Measurements from ENCODE around the gene BPTF. TPM values are rescaled to one million over a fixed set of nuclear protein-coding genes. Genes with fewer than 3 reads are reported as not detected.

BPTF gene
- total and polyA plus RNA-seq, 2 of the 8 experiments (the other 6 are each of a cell fraction or from before 2014, with no cell fraction given), result 107 to 228 TPM

DNA sequence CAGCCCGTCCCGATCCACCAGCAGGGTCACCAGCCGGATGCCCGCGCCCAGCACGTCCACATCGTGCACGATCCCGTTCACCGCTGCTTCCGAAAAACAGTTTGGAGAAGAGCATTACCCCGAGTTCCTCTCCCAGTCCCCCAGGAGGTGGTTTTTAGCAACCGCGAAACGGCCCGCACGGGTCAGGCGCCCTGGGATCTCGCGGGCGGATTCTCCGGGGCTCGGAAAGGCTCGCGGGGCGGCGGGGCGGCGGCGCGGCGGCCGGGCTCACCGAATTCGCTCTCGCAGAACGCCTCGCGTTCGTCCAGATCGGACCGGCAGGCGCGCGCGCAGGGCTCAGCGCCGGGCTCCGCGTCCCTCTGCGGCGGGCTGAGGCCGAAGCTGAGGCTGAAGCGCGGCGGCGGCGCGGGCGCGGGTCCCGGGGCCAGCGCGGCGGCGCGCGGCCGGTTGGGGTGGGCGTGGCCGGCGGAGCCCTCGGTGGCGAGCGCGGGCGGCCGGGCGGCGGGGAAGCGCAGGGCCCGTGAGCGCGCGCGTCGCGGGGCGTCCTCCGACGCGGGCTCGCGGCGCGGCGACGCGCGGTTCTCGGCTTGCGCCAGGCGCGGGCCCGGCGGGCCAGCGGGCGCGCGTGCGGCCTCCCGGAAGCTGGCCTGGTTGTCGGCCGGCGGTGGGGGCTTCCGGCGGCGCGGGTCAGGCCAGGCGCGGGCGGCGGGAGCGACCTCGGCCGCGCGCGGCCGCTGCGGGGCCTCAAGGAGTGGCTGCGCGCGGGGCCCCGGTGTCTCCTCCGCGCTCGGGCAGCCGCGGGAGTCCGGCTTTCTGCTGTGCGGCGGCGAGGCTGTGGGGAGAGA, 168.1 kb downstream of the BPTF start (continued):
- no peak for TF ChIP-seq POU5F1 (IDR thresholded peaks at IDR 0.05; ENCODE audit: low read depth, low read length)
